Stomach (tissue), 9 donors: ENCODE measurements around the gene ZBTB7A. TPM values are rescaled to one million over a fixed set of nuclear protein-coding genes. Genes with fewer than 3 reads are reported as not detected.

Source experiments
- DNase-seq, 2 donors: peaks; one replicate each; pipeline versions ENCODE4 v3.0.0 to v3.0.0-alpha.2; 2013 to 2019
- H3K27ac ChIP-seq, 5 donors: fragments of 200-600 bp in 4 of 5; sonication (generic) in 4 of 5; one replicate each; pipeline ENCODE4 v1.5.1; 2013 to 2019; ENCODE audit warnings: mild to moderate bottlenecking in 1 of 5, moderate library complexity in 1 of 5
- H3K27me3 ChIP-seq, 3 donors: fragments of 200-600 bp; sonication (generic); one replicate each; pipeline ENCODE4 v1.5.1; 2017 to 2019; ENCODE audit warnings: mixed run types in 1 of 3
- H3K36me3 ChIP-seq, 4 donors: fragments of 200-600 bp; sonication (generic); 1 replicate in 3 of 4; 2 replicates in 1 of 4; pipeline ENCODE4 v1.5.1; 2016 to 2019
- H3K4me1 ChIP-seq, 4 donors: fragments of 200-600 bp; sonication (generic); one replicate each; pipeline ENCODE4 v1.5.1; 2016 to 2019
- H3K4me3 ChIP-seq, 4 donors: fragments of 200-600 bp; sonication (generic) in 3 of 4; one replicate each; pipeline ENCODE4 v1.5.1; 2016 to 2019; ENCODE audit warnings: mild to moderate bottlenecking in 1 of 4
- H3K9me3 ChIP-seq, 4 donors: fragments of 200-600 bp; sonication (generic); one replicate each; pipeline ENCODE4 v1.5.1; 2016 to 2019
- EP300 ChIP-seq: sonication (generic); formaldehyde crosslinking; IDR thresholded peaks from one replicate; pipeline ENCODE4 v1.6.1; 2017; ENCODE audit warnings: antibody characterized with exemption
- POLR2A ChIP-seq, 4 donors: fragments of 450-650 bp; IDR thresholded peaks; one replicate each; pipeline ENCODE4 v1.6.1; 2016; ENCODE audit warnings: antibody characterized with exemption in 4 of 4, control low read depth in 2 of 4, mild to moderate bottlenecking in 1 of 4, moderate library complexity in 1 of 4
- POLR2AphosphoS5 ChIP-seq, 3 donors: sonication (generic); formaldehyde crosslinking; IDR thresholded peaks; one replicate each; pipeline ENCODE4 v1.6.1; 2016; ENCODE audit warnings: antibody characterized with exemption in 3 of 3
- WGBS, 5 donors: extraction: QIAGEN DNeasy Blood & Tissue Kit in 3 of 5; methylation state at CpG; one replicate each; pipeline versions ENCODE4 v1.1.5 to v1.1.7; 2013 to 2018; 5-methylcytosine and 5-hydroxymethylcytosine counted together
- intact Hi-C: fragments of 100-400 bp; cut with DNase I; formaldehyde crosslinking; loops from one replicate; pipeline ENCODE4 v1.15.1; 2023; ENCODE audit warnings: low total_unique reads
- polyA plus RNA-seq, 3 donors: library from polyadenylated mRNA; stranded (reverse); fragments of 200-250 nt; gene quantifications; one replicate each; pipeline ENCODE4 v1.2.3, GENCODE V29; 2013
- total RNA-seq, 5 donors: library from RNA; depleted of rRNA; stranded (reverse); fragments of >200 nt; gene quantifications; one replicate each; pipeline versions ENCODE4 v1.1.0 to v1.2.3, GENCODE V29; 2014 to 2016
- TF ChIP-seq, protein P1 (sequence below), 7 experiments: fragments of 450-650 bp in 4 of 7; fragments of 200-600 bp in 3 of 7; sonication (generic) in 3 of 7; IDR thresholded peaks; one replicate each; pipeline ENCODE4 v1.5.1; 2016 to 2019; ENCODE audit warnings: antibody characterized with exemption in 7 of 7, control low read depth in 2 of 7, mild to moderate bottlenecking in 1 of 7
- donor health status: healthy with polysubstance abuse.
- donor health status: Bipolar disorder and iron deficiency.
- donor health status: healthy.

The ZBTB7A gene
- total and polyA plus RNA-seq, 8 donors, result 8.0 to 274 (median 35.5) TPM

DNA sequence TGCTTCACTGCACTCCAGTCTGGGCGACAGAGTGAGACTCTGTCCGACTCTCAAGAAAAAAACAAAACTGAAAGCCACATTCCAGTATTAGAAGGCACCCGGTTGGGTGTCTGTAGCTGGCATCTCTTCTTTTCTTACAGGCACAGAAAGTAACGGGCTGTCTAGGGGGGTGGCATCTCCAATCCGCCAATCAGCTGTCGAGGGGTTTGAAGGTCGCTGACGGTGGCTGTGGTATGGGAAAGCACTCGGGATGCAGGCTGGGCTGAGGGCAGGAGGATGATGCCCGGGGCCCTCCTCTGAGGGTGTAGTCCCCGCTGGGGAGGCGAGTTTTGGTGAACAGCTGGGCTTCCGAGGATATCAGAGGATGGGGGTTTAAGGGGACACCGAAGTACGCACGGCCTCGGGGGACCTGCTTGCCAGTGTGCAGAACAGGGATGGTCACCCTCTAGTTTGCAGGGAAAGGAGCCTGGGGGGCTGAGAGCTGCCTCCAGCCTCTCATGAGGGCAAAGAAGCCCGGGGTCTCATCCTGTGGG is 27.0 kb upstream of the ZBTB7A start:
- Histone ChIP-seq H3K9me3 (no peaks in the 10 kb centered on the region), H3K27ac (no peak overlapping the region), H3K36me3 (peaks cover 36 to 85% (median 80%) of the 10 kb centered on the region in 4 donors), H3K4me3 (no peak overlapping the region), H3K4me1 (peaks cover 0 to 34% (median 19%) of the 10 kb centered on the region in 4 donors), H3K27me3 (no peaks in the 10 kb centered on the region)
- no peak for DNase-seq
- 93 to 96% (median 95%) methylated on average over 18 of the region's 18 CpGs for WGBS, 5 donors
- TF ChIP-seq, protein P1, sequence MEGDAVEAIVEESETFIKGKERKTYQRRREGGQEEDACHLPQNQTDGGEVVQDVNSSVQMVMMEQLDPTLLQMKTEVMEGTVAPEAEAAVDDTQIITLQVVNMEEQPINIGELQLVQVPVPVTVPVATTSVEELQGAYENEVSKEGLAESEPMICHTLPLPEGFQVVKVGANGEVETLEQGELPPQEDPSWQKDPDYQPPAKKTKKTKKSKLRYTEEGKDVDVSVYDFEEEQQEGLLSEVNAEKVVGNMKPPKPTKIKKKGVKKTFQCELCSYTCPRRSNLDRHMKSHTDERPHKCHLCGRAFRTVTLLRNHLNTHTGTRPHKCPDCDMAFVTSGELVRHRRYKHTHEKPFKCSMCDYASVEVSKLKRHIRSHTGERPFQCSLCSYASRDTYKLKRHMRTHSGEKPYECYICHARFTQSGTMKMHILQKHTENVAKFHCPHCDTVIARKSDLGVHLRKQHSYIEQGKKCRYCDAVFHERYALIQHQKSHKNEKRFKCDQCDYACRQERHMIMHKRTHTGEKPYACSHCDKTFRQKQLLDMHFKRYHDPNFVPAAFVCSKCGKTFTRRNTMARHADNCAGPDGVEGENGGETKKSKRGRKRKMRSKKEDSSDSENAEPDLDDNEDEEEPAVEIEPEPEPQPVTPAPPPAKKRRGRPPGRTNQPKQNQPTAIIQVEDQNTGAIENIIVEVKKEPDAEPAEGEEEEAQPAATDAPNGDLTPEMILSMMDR (IDR thresholded peaks at IDR 0.05), result no peak
- TF ChIP-seq EP300 (no peak), POLR2A (IDR thresholded peaks at IDR 0.05) (no peak), POLR2AphosphoS5 (IDR thresholded peaks at IDR 0.05) (no peak)
- intact Hi-C loops, result no loop called here

DNA sequence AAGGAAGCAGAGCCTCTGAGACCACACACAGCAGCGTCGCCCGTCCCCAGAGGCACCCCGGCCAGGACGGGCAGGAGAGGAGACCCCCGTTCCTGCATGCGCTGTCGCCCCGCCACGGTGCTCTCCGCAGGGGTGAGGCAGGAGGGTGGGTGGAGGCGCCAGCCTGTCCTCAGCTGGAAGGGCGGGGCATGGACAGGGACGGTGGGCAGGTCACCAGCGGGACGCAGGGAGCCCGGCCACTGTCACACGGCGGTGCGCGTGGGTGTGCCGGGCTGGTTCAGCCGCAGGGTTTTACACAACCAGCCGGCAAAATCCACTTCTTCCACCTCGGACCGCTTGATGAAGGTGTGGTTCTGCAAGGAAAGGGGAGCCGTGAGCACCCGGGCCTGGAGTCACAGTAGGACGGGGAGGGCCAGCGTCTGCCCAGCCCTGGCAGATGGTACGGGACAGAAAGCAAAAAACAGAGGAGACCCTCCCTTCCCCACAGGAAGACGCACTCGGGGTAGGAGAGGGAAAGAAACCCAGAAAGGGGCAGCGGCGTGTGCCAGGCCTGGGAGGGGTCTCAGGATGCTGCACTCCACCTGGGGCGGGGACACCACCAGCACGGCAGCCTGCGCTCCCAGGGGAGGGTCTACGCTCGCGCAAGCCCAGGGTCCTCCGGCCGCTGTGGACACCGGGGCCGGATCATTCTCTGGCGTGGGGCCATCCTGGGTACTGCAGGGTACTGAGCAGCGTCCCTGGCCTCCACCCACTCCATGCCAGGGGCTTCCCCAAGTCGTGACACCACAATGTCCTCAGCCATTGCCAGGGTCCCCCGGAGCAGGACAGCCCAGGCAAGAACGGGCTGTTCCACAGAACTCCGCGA is 23.9 kb upstream of the ZBTB7A start:
- 86 to 91% (median 90%) methylated on average over 33 to 52 of the region's 52 CpGs for WGBS, 5 donors
- DNase-seq, result no peak
- intact Hi-C loops, result no loop called here
- H3K27ac ChIP-seq, result peak overlapping the region in 3 of 5 donors; percentile 56 to 76 (median 65)
- H3K36me3 ChIP-seq, result peaks cover 26 to 64% (median 61%) of the 10 kb centered on the region in 4 donors
- TF ChIP-seq POLR2A (IDR thresholded peaks at IDR 0.05) (no peak), POLR2AphosphoS5 (IDR thresholded peaks at IDR 0.05) (no peak)
- TF ChIP-seq, protein P1 (IDR thresholded peaks at IDR 0.05), result no peak
- H3K4me1 ChIP-seq, result peaks cover 5 to 50% (median 27%) of the 10 kb centered on the region in 4 donors
- H3K27me3 ChIP-seq, result no peaks in the 10 kb centered on the region
- H3K9me3 ChIP-seq, result no peaks in the 10 kb centered on the region
- H3K4me3 ChIP-seq, result no peak overlapping the region

DNA sequence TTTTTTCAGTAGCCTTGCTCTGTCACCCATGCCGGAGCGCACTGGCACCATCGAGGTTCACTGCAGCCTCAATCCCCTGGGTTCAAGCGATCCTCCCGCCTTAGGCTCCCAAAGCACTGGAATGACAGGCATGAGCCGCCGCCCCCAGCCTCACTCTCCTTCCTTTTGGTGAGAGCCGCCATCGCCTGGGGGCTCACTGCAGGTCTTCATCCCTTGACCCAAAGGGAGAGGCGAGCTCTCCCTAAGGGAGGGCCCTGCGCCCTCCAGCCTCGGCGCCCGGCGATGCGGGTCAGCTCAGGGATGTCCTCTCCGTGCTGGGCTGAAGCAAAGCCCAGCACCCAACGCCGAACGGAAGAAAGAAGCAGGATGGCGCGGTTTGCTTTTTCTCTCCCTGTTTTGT is 23.2 kb upstream of the ZBTB7A start:
- Histone ChIP-seq H3K36me3 (peaks cover 26 to 59% (median 57%) of the 10 kb centered on the region in 4 donors), H3K27me3 (no peaks in the 10 kb centered on the region), H3K4me3 (peak overlapping the region in 1 of 4 donors; percentile 9), H3K27ac (peak overlapping the region in 4 of 5 donors; percentile 37 to 76 (median 60)), H3K9me3 (no peaks in the 10 kb centered on the region), H3K4me1 (peaks cover 5 to 44% (median 24%) of the 10 kb centered on the region in 4 donors)
- DNase-seq, result no peak
- intact Hi-C loops, result no loop called here
- WGBS, 5 donors, result 81 to 92% (median 91%) methylated on average over 22 of the region's 22 CpGs
- TF ChIP-seq POLR2A (IDR thresholded peaks at IDR 0.05) (no peak), POLR2AphosphoS5 (IDR thresholded peaks at IDR 0.05) (no peak)

DNA sequence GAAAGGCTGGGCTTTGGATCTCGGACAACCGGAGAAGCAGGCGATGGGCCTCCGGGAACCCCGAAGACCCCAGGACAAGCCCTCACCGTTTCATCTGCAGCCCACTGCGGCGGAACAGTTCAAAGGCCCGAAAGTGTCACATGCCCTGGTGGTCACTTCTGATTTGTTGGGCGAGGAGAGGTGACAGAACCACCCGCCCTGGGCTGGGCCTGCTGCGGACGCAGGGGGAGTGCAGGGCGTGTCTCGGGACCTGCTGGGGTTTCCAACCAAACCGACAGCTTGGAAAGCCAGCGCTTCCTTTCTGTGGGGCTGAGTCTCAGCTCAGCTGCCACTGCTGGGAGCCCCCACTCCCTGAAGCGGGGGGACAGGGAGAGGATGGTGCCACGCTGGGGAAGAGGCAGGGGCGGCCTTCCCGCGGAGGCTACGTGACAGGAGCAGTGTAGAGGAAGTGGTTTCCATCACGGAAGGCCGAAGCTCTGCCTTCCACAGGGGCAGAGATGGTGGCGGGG is 22.8 kb upstream of the ZBTB7A start:
- 45 to 73% (median 63%) methylated on average over 25 to 26 of the region's 26 CpGs for WGBS, 5 donors
- H3K27me3 ChIP-seq, result no peaks in the 10 kb centered on the region
- no peaks in the 10 kb centered on the region for H3K9me3 ChIP-seq
- peak overlapping the region in 2 of 4 donors; percentile 3 to 9 for H3K4me3 ChIP-seq
- TF ChIP-seq EP300 (no peak), POLR2A (IDR thresholded peaks at IDR 0.05) (no peak), POLR2AphosphoS5 (IDR thresholded peaks at IDR 0.05) (no peak)
- intact Hi-C loops, result no loop called here
- peaks cover 5 to 42% (median 24%) of the 10 kb centered on the region in 4 donors for H3K4me1 ChIP-seq
- H3K36me3 ChIP-seq, result peaks cover 26 to 55% (median 52%) of the 10 kb centered on the region in 4 donors
- H3K27ac ChIP-seq, result peak overlapping the region in 4 of 5 donors; percentile 37 to 76 (median 60)
- peak in 1 of 2 donors; percentile 62 for DNase-seq

DNA sequence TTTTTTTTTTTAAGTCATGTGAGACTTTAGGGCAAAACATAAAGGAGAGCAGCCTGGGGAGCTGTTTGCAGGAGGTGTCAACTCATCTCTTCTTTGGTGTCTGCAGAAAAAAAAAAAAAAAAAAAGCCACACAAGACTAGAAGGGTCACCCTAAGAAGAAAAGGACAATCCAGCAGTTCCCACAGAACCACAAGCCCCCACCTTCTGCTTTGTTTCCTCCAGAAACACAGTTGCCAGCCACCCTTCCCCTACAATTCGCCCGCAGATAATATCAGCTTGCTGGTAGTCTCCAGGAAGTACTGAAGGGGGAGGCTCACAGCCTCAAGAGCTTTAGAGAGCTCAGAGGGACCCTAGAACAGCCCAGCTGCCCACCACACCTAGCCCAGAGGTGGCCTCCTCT is 22.3 kb upstream of the ZBTB7A start:
- peak in 1 of 2 donors; percentile 58 for DNase-seq
- intact Hi-C loops, result no loop called here
- TF ChIP-seq, protein P1 (IDR thresholded peaks at IDR 0.05), result no peak
- no peaks in the 10 kb centered on the region for H3K27me3 ChIP-seq
- peaks cover 23 to 50% (median 48%) of the 10 kb centered on the region in 4 donors for H3K36me3 ChIP-seq
- no peaks in the 10 kb centered on the region for H3K9me3 ChIP-seq
- 25 to 68% (median 38%) methylated on average over 2 of the region's 2 CpGs for WGBS, 5 donors
- H3K4me3 ChIP-seq, result peak overlapping the region in 1 of 4 donors; percentile 9
- H3K27ac ChIP-seq, result peak overlapping the region in 4 of 5 donors; percentile 37 to 76 (median 60)
- H3K4me1 ChIP-seq, result peaks cover 6 to 46% (median 28%) of the 10 kb centered on the region in 4 donors
